HG03108 (cell line): ENCODE results near the gene SIDT2.
"Not testable (repeated sequence)": the region's sequence is repeated elsewhere in the genome, so short reads cannot be mapped to it uniquely, and the experiment has no call there.

ENCODE experiments used
- ATAC-seq: cut with Tn5 transposase; IDR thresholded peaks from one replicate; pipeline ENCODE4 v1.9.1; 2021; ENCODE audit warnings: moderate library complexity; ENCODE audit not compliant: unreplicated experiment

SIDT2 gene

DNA sequence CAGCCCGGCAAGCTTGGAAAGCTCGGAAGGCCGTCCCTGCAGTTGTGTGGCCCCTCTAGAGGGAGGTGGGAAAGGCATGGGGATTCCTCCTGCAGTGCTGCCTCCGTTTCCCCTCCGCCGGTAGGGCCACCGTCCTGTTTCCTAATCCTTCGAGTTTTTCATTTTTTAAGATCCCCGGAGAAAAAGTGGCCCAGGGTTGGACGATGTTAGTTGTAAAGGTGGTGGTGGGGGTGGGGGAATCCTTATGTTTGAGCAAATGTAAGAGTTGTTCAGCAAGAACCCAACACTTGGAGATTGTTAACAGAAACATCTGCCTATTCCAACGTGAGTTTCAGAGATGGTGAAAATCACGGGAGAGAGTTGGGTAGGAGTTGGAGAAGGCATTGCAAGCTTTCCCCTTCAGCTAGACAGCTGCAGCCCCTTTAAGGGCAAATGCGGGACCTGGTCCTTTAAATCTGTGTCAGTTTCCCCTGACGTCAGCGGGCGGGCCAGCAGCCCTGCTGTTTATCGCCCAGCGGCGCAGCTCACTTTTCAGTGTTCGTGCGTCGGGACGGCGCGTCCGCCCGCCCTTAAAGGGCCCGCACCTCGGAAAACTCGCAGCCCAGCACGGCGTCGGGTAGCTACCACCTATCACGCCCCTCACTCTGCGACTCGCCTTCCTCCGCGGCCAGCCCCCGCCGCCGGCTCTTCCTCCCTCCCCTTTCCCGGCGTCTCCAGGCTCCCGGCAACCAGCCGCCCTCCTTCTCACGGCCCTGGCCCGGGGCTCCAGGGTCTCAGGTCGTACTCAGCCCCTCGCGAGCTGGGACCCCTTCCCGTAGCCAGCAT is at the start of gene SIDT2:
TSS of gene SIDT2 (plus strand) at position 534 of the 825 bp plus-strand sequence. CDS start 521 bp downstream, outside the sequence.
- ATAC-seq, result peak; percentile 90

DNA sequence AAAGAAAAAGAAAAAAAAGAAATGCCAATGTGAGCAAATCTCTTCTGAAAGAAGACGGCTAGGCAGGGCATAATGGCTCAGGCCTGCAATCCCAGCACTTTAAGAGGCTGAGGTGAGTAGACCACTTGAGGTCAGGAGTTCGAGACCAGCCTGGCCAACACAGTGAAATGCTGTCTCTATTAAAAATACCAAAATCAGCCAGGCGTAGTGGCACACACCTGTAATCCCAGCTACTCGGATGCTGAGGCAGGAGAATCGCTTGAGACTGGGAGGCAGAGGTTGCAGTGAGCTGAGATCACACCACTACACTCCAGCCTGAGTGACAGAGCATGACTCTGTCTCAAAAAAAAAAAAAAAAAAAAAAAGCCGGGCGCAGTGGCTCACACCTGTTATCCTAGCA is 48.1 kb upstream of the SIDT2 start:
- ATAC-seq, result not testable (repeated sequence)

DNA sequence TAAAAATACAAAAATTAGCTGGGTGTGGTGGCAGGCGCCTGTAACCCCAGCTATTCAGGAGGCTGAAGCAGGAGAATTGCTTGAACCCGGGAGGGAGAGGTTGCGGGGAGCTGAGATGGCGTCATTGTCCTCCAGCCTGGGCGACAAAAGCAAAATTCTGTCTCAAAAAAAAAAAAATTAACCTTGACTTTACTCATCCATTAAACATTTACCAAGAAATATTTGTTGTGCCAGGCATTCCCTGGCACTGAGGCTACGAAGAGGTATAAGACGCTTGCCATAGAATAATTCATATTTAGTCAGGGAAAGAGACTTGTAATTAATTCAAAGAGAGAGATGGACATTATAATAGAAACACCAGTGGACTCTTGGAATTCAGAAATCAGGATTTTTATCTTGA is 47.7 kb upstream of the SIDT2 start:
- no peak for ATAC-seq

DNA sequence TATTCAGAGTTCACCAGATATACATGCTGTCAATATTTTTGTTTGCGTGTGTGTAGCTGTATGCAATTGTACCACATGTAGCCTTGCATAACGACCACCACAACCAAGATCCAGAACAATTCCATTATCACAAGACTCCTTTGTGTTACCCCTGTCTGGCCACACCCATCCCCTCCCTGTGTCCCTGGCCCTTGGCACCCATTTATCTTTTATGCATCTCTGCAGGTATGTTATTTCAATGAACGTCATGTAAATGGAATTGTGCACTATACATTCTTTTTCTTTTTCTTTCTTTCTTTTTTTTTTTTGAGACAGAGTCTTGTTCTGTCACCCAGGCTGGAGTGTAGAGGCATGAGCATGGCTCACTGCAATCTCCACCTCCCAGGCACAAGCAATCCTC is 44.1 kb upstream of the SIDT2 start:
- ATAC-seq, result no peak

DNA sequence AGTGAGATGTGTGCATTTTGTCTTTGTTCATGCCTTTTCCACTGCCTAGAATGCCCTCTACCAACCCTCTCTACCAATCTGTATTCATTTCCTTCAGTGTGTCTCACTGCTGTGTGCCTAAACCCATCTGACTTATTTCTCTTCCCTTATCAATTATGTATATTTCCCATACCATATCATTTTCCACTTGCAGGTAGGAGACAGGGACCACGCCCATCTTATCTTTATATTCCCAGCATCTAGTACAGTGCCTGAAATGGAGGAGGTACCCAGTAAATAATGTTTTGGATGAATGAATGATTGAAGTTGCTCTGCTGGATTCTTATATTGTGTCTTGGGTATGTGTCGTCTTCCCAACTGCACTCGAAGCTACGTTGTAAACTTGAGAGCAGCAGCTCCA is 43.6 kb upstream of the SIDT2 start:
- not testable (repeated sequence) for ATAC-seq

DNA sequence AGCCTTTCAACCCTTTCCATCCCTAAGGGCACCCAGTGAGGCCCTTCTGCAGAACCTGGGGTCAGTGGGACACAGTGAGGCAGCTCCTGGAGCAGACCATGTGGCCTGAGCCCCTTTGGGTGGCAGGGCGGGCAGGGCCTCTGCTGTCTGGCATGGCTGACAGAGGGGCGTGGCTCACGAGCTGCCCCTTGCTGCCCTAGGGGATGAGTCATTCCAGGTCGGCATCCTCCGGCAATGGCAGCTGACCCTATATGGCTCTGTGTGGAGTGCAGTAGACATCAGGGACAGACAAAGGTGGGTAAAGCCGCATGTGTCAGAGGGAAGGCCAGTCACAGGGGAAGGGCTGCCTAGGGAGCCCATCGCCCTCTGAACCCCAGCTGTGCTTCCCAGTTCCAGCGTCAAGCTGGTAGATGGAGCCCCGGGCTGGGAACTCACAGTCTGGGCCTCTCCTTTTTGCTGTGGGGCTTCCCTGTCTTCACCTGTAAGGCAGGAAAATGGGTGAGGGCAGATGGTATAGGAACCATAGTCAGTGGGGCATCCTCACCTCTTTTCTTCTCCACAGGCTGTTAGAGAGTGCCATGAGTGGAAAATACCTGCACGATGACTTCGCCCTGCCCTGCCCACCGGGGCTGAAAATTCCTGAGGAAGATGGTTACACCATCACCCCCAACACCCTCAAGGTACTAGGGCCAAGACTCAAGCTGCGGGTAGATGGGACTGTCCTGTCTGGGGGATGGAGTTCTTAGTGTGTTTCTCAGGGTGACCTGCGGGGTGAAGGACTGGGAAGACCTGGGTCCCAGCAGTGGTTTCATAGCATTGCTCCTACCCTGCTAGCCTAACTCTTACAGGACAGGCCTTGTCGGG is 41.1 kb upstream of the SIDT2 start:
- ATAC-seq, result not testable (repeated sequence)

DNA sequence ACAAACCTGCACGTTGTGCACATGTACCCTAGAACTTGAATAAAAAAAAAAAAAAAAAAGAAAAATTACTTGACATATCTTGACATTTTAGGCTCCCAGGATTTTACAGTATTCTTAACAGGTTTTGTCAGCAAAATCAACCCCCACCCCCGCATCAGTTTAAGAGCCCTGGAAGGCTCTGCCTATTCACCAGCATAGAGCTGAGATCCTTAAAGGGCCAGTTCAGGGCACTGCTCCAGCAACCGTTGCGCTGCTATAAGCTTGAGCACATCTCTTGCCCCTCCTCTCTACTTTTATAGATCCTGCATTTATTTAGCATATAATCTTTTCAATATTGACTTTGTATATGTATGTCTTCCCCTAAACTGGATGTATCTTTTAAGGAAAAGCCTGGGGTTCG is 35.2 kb upstream of the SIDT2 start:
- no peak for ATAC-seq

DNA sequence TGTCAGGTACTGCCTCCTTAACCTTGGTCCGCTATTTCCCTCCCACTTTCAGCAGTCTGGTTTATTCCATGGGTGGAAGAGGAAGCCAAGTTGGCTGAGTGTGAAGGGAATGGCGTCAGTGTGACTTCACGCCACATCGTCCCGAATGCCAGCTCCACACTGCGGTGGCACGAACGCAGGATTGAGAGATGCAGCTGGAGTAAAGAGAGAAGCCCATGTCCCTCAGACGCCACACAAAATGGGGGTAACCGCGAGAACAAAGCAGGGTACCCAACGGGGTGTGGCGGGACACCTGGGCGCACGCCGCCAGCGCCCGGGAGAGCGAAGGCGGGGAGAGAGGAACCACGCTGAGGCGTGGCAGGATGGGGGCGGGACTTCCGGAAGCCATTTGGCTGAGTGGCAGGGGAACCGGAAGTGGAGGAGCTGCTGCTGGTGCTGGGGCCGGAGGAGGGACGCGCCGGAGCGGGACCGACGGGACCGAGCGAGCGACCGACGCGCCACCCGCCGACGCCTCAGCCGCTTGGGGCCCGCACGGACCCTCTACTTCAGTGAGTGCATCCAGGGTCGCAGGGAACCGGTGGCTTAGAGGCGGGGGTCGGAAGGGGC is 34.6 kb upstream of the SIDT2 start, which contains the start of gene PAFAH1B2:
TSS of gene PAFAH1B2 (plus strand) at position 417 of the 606 bp plus-strand sequence. CDS start 8,161 bp downstream, outside the sequence.
- peak; percentile 97 for ATAC-seq

DNA sequence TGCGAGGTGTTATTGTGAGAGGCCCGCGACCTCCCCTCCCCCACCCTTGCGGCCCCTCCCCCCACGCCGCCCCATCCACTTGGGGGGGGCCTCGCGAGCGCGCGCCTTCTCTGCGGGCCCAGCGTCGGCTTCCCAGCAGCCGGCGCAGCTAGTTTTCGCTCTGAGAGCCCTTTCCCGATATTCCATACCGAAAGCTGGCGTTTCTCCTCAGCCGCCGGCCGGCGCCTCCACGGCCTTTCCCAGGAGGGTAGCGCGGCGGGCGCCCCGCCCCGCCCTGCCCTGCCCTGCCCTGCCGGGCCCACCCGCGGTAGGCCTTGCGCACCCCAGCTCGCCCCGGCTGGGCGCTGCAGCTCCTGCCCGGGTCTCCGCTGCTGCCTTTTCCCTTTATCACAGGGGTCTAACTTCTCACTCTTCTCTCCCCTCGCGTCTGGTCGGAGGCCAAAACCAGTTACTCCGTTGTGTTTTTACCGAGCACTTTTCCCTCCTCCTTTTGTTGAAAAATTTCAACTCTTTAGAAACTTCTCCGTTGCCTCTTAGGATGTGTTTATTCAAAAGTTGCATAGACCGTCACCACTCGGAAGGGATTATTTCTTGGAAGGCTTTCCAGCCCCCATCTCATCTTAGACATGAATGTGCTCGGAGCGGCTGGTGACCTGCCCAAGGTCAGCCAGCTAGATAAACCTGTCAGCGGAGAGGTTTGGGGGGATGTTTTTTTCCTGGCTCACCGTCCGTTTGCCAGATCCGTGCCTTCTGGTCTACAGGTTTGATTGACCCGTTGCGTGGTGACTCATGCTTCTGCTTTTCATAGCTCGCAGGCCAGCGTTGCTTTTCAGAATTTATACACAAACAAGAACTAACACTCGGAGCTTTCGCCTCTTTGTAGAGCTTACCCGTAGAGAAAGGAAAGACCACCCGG is 33.8 kb upstream of the SIDT2 start:
- ATAC-seq, result peak; percentile 40

DNA sequence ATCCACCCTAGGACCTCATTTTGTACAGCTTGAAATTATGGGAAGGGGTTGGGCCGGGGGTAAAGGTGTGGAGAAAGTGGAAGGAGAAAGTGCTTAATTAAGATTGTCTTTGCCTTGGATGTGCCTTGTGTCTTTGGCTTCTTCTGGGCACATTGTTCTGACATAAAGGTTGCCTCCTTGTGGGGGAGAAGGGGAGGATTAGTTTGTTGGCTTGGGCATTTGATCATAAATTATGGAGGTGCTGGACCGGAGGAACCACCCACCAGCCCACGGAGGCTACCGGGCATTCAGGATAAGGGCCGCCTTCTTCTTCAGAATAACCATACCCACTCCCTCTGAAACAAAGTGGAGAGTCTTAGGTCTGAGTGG is 33.2 kb upstream of the SIDT2 start:
- ATAC-seq, result no peak

DNA sequence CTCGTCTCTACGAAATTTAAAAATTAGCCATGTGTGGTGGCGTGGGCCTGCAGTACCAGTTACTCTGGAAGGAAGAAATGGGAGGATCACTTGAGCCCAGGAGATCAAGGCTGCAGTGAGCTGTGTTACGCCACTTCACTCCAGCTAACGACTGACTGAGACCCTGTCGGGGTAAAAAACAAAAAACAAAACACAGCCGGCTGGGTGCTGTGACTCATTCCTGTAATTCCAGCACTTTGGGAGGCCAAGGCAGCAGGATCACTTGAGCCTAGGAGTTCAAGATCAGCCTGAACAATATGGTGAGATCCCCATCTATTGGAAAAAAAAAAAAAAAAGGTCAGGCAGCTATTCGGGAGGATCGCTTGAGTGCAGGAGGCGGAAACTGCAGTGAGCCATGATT is 32.0 kb upstream of the SIDT2 start:
- no peak for ATAC-seq

DNA sequence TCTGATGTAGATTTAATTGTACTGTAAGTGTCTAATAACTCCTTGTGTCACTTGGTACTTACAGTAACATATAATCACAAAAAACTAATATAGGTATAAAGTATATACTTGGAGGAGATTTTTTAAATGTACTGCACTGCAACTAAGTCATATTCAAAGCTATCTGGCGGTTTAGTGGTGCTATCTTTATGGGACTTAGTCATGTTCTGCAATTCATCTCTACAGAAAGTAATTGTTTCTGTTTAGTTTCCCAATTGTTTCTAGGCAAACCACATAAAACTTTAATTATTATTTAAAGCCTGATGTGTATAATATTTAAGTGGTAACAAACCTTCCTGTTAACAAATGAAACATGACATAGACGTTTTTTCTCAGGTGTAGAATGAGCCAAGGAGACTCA is 26.5 kb upstream of the SIDT2 start:
- no peak for ATAC-seq

DNA sequence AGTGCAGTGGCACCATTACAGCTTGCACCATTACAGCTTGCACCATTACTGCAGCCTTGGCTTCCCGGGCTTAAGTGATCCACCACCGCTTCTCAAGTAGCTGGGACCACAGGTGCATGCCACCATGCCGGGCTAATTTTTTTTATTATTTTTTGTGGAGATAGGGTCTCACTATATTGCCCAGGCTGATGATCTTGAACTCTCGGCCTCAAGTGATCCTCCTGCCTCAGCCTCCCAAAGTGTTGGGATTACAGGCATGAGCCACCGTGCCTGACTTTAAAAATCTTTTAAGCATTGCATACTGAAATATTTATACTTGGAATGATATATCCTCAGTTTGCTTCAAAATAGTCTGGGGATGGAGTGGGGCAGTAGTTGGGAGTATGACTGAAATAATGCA is 24.1 kb upstream of the SIDT2 start:
- no peak for ATAC-seq

DNA sequence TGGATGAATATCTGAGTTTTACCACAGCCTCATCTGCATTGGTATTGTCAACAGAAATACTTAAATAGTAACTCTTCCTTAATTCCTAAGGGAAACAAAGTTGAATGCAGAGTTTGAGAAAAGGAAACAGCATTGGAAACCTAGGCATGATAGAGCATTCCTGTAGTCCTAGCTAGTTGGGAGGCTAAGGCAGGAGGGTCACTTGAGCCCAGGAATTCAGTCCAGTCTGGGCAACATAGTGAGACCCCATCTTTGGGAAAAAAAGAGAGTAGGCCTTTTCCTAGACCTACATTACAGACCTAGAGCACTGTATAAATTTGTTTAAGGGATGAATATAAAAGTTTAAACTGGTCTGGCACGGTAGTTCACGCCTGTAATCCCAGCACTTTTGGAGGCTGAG is 21.0 kb upstream of the SIDT2 start:
- no peak for ATAC-seq

DNA sequence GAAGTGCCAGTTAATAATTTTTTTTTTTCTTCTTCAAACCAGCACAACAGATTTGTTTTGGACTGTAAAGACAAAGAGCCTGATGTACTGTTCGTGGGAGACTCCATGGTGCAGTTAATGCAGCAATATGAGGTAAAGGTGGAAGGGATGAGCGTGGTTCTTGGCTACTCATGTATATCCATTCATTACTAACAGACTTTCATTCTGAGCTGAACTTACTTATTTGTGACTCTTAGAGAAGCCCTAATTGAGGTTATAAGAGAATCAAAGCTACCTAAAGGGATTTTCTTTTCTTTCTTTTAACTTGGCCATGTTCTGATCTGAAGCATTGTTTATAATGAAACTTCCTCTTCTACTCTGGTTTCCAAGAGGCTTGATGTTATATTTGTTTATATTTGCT is 18.7 kb upstream of the SIDT2 start:
- ATAC-seq, result no peak

DNA sequence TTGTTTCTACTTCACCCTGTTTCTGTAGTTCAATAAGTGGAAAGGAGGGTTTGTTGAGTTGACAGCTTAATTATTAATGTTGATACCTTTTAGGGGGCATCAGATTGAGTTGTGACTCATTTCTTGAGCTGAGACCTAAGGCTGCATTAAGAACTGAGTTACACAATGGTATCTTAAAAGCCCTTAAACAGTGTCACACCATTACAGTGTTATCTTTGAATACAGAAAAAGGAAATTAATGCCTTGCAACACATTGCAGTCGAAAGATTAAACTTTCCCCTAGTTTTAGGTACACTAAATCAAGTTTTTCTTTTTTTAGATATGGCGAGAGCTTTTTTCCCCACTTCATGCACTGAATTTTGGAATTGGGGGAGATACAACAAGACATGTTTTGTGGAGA is 17.7 kb upstream of the SIDT2 start:
- ATAC-seq, result peak; percentile 59

DNA sequence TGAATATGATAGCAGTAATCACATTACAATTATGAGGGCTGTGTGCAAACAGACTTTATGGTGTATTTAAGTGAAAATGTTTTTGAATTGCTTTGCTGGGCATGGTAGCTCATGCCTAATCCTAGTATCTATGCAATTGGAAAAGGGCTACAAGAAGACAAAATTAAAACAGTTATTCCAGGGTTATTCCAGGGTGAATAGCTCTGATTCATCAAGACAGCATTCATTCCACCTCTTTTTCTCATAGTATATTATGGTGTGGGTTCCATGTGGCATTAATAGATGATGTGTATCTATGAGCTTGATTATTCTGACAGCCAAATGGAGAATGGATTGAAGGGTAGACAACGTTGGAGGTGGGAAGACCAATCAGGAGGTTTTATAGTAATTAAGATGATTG is 12.1 kb upstream of the SIDT2 start:
- no peak for ATAC-seq

DNA sequence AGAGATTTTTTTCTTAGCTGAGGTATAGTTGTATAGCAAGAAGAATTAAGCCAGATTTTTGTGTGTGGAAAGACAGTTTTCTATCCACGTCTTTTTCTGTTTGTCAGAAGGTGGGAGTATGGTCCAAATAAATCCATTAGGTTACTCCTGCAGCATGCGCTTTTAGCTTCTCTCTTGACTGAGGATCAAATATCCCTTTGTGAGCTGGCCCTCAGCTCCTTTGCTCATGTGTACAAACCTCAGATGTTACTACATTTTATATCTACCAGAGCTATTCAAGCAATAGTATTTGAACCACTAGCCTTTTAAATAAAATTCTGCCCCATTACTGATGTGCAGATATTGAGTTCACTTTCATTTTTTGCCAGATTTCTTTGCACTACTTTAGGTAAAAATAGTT is 8.8 kb upstream of the SIDT2 start:
- no peak for ATAC-seq

DNA sequence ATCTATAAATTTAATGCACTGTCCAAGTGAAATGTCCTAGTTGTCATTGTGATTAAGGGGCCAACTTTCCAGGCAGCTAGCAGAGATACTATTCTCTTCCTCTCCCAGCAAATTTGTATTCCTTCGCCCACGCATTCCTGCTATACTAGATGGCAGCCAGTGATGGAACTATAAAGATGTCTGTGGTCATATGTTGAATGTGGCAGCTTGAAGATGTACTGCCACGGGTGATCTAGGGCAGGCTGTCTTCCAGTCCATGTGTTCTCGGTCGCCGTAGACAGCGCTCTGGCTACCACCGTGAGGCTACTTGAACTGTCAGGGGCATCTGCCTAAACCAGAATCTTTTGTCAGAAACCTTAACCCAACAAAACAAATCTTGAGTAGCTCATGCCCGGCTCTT is 8.3 kb upstream of the SIDT2 start:
- ATAC-seq, result no peak

DNA sequence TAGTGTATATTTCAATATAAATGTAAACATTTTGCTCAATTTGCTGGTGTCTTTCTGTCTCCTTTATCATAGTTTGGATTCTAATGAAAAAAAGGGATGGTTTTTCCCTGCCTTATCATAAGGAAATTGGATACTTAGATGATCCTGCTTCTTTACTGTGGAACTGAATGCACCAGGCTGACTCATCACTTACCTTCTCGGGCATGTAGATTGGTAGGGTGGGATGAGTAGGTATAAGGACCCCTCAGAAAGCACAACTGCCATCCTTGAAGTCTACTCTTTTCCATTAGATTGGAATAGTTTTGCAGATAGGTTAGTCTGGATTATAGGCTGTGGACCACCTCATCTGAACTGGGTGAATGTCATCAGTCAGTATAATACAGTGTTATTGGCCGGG is 7.5 kb upstream of the SIDT2 start:
- ATAC-seq, result no peak
